Nephron (organoid): ENCODE results near the gene SPPL3.

ENCODE experiments used
- H3K27ac Mint-ChIP-seq, 3 experiments: 2 replicates each; pipeline ENCODE4 v1.8.0; 2020; ENCODE audit warnings: mixed read lengths in 3 of 3, mild to moderate bottlenecking in 2 of 3, moderate library complexity in 1 of 3
- H3K27me3 Mint-ChIP-seq: 2 replicates; pipeline ENCODE4 v1.8.0; 2021; ENCODE audit warnings: low read depth, mild to moderate bottlenecking, moderate library complexity, mixed read lengths
- H3K36me3 Mint-ChIP-seq: 2 replicates; pipeline ENCODE4 v1.8.0; 2020; ENCODE audit warnings: low read depth, mixed read lengths
- H3K4me1 Mint-ChIP-seq: 2 replicates; pipeline ENCODE4 v1.8.0; 2020; ENCODE audit warnings: mixed read lengths
- H3K4me3 Mint-ChIP-seq, 3 experiments: 2 replicates each; pipeline ENCODE4 v1.8.0; 2020; ENCODE audit warnings: mild to moderate bottlenecking in 3 of 3, mixed read lengths in 3 of 3, moderate library complexity in 2 of 3
- H3K9me3 Mint-ChIP-seq: 2 replicates; pipeline ENCODE4 v1.8.0; 2020; ENCODE audit warnings: mixed read lengths
- TF ChIP-seq, protein P1 (sequence below), 3 experiments: fragments of 200-600 bp; sonication (generic); IDR thresholded peaks; one replicate each; pipeline ENCODE4 v1.5.0; 2021; ENCODE audit warnings: antibody characterized with exemption in 3 of 3; ENCODE audit not compliant: unreplicated experiment in 3 of 3

Gene SPPL3

DNA sequence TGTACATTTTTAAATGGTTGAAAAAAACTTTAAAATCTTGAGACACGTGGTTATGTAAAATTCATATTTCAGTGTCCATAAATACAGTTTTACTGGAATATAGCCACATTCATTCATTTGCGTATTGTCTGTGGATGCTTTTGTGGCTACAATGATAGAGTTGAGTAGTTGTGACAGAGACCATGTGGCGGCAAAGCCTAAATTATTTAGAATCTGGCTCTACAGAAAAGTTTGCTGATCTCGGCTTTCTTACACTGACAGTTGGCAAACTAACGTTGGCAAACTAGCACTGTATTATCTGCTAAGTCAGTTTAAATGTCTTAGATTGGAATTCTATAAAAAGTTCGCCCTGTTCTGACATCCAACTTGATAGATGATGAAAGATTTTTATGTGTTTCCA lies 191.5 kb downstream of the SPPL3 start:
- peak overlapping the region in 1 of 3 experiments; percentile 24 for H3K27ac Mint-ChIP-seq
- peaks cover 32% of the 10 kb centered on the region for H3K36me3 Mint-ChIP-seq
- peak overlapping the region; percentile 85 to 92 (median 90) for H3K4me3 Mint-ChIP-seq
- H3K9me3 Mint-ChIP-seq, result no peaks in the 10 kb centered on the region
- TF ChIP-seq, protein P1, sequence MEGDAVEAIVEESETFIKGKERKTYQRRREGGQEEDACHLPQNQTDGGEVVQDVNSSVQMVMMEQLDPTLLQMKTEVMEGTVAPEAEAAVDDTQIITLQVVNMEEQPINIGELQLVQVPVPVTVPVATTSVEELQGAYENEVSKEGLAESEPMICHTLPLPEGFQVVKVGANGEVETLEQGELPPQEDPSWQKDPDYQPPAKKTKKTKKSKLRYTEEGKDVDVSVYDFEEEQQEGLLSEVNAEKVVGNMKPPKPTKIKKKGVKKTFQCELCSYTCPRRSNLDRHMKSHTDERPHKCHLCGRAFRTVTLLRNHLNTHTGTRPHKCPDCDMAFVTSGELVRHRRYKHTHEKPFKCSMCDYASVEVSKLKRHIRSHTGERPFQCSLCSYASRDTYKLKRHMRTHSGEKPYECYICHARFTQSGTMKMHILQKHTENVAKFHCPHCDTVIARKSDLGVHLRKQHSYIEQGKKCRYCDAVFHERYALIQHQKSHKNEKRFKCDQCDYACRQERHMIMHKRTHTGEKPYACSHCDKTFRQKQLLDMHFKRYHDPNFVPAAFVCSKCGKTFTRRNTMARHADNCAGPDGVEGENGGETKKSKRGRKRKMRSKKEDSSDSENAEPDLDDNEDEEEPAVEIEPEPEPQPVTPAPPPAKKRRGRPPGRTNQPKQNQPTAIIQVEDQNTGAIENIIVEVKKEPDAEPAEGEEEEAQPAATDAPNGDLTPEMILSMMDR (IDR thresholded peaks at IDR 0.05; ENCODE audit: unreplicated experiment in 3 of 3), result no peak
- H3K4me1 Mint-ChIP-seq, result peaks cover 30% of the 10 kb centered on the region
- no peaks in the 10 kb centered on the region for H3K27me3 Mint-ChIP-seq
